Upper lobe of left lung (tissue), 4 donors: ENCODE measurements around the gene ESYT1.

Experiments
- CTCF ChIP-seq, 6 experiments: fragments of 450-650 bp in 4 of 6; fragments of 200-600 bp in 2 of 6; sonication (generic) in 2 of 6; IDR thresholded peaks; one replicate each; pipeline ENCODE4 v1.5.1; 2016 to 2019; ENCODE audit warnings: antibody characterized with exemption in 6 of 6
- EP300 ChIP-seq, 4 donors: sonication (generic); formaldehyde crosslinking; IDR thresholded peaks; one replicate each; pipeline ENCODE4 v1.5.1; 2017; ENCODE audit warnings: antibody characterized with exemption in 4 of 4, control low read depth in 2 of 4
- POLR2AphosphoS5 ChIP-seq, 2 donors: sonication (generic); formaldehyde crosslinking; IDR thresholded peaks; one replicate each; pipeline ENCODE4 v1.5.1; 2017; ENCODE audit warnings: antibody characterized with exemption in 2 of 2

GRCh38 chr12:56101045-56101444, 27.0 kb upstream of the ESYT1 start:
- no peak for TF ChIP-seq CTCF (IDR thresholded peaks at IDR 0.05)
- no peak for TF ChIP-seq POLR2AphosphoS5 (IDR thresholded peaks at IDR 0.05)
- TF ChIP-seq EP300 (IDR thresholded peaks at IDR 0.05), result no peak
